GM18520 (cell line): ENCODE measurements around the gene ETDC.
A peak's percentile ranks its signal among the peaks of the same experiment; 100 is the strongest.
"Not testable (repeated sequence)": the region's sequence is repeated elsewhere in the genome, so short reads cannot be mapped to it uniquely, and the experiment has no call there.

Source experiments
- ATAC-seq: cut with Tn5 transposase; IDR thresholded peaks from one replicate; pipeline ENCODE4 v1.9.1; 2021; ENCODE audit not compliant: unreplicated experiment

ETDC gene

GRCh38 chrX:135309430-135309923 lies at the start of gene ETDC:
Gene ETDC, plus strand, starts transcription at chrX:135309480. Its CDS starts 0 bp downstream, at chrX:135309480.
- ATAC-seq, result no peak

GRCh38 chrX:135260976-135261375 lies 48.3 kb upstream of the ETDC start:
- ATAC-seq, result not testable (repeated sequence)

- not testable (repeated sequence) for ATAC-seq
Observed at GRCh38 chrX:135263376-135263775, 45.9 kb upstream of the ETDC start.

GRCh38 chrX:135264206-135264605 lies 45.1 kb upstream of the ETDC start:
- ATAC-seq, result no peak

- ATAC-seq, result no peak
Observed at GRCh38 chrX:135273162-135273561, 36.1 kb upstream of the ETDC start.

GRCh38 chrX:135275973-135276372 lies 33.3 kb upstream of the ETDC start:
- no peak for ATAC-seq

- no peak for ATAC-seq
Observed at GRCh38 chrX:135287266-135287823, 21.9 kb upstream of the ETDC start.

GRCh38 chrX:135295238-135295943 lies 13.9 kb upstream of the ETDC start:
- ATAC-seq, result peak; percentile 88

- ATAC-seq, result peak; percentile 17
Observed at GRCh38 chrX:135295944-135296305, 13.4 kb upstream of the ETDC start.

GRCh38 chrX:135302269-135302873 lies 6.9 kb upstream of the ETDC start:
- no peak for ATAC-seq

GRCh38 chrX:135304741-135305140 lies 4.5 kb upstream of the ETDC start:
- no peak for ATAC-seq

- ATAC-seq, result no peak
Observed at GRCh38 chrX:135307171-135307570, 2.1 kb upstream of the ETDC start.

- ATAC-seq, result no peak
Observed at GRCh38 chrX:135308345-135308855, 880 bp upstream of the ETDC start.

GRCh38 chrX:135315864-135316263 lies 6.6 kb downstream of the ETDC start:
- no peak for ATAC-seq

- ATAC-seq, result no peak
Observed at GRCh38 chrX:135324463-135324862, 15.2 kb downstream of the ETDC start.

GRCh38 chrX:135325036-135325818 lies 15.9 kb downstream of the ETDC start:
- ATAC-seq, result not testable (repeated sequence)

GRCh38 chrX:135327299-135327698 lies 18.0 kb downstream of the ETDC start:
- ATAC-seq, result no peak

GRCh38 chrX:135328421-135329005 lies 19.2 kb downstream of the ETDC start:
- ATAC-seq, result no peak

GRCh38 chrX:135330706-135331105 lies 21.4 kb downstream of the ETDC start:
- no peak for ATAC-seq

- no peak for ATAC-seq
Observed at GRCh38 chrX:135331525-135331924, 22.2 kb downstream of the ETDC start.

- no peak for ATAC-seq
Observed at GRCh38 chrX:135340831-135341230, 31.6 kb downstream of the ETDC start.
